Measurements from ENCODE around the gene PNMA1.

DNA sequence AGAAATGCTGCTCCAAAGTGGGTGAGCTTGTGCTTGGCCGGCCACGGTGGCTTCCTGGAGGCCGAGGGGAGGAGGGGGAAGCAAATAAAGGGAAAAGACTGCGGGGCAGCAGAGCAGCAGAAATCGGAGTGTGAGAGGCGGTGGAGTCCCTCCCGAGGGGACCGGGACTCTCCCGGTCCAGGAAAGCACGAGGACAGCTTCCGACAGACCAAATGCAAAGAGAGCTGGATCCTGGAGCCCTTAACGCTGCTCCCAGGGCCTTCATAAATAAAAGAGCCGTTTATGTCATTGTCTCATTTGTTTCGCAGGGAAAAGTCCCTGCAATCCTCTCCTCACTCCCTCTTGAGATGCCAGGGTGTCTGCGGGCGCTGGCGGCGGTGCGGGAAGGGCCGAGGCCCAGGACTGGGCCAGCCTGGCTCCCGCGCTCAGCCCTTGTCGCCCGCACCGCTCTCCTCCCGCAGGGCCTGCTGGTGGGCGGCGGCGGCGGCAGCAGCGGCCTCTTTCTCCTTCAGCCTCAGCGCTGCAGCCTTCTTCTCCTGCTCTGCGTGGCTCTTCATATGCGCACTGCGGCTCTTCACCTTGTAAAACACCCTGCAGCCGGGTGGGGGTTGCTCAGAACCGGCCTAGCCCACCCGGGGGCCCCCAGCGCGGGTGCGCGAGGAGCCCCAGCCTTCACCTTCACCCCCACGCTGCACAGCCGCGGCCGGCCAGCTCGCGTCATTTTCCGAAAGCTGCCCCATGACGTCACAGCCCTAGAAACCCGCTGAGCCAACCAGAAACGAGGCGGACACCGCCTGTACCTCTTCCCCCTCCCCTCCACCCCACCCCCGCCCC is 4.5 kb upstream of the PNMA1 start:
- no peak for TF ChIP-seq POLR2A (IDR thresholded peaks at IDR 0.05)
- TF ChIP-seq, protein P1, sequence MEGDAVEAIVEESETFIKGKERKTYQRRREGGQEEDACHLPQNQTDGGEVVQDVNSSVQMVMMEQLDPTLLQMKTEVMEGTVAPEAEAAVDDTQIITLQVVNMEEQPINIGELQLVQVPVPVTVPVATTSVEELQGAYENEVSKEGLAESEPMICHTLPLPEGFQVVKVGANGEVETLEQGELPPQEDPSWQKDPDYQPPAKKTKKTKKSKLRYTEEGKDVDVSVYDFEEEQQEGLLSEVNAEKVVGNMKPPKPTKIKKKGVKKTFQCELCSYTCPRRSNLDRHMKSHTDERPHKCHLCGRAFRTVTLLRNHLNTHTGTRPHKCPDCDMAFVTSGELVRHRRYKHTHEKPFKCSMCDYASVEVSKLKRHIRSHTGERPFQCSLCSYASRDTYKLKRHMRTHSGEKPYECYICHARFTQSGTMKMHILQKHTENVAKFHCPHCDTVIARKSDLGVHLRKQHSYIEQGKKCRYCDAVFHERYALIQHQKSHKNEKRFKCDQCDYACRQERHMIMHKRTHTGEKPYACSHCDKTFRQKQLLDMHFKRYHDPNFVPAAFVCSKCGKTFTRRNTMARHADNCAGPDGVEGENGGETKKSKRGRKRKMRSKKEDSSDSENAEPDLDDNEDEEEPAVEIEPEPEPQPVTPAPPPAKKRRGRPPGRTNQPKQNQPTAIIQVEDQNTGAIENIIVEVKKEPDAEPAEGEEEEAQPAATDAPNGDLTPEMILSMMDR (IDR thresholded peaks at IDR 0.05) = no peak

Data from Peyer's patch (tissue), 4 donors.